HG02763 (cell line): ENCODE measurements around the gene RHCE.
"Not testable (repeated sequence)": the region's sequence is repeated elsewhere in the genome, so short reads cannot be mapped to it uniquely, and the experiment has no call there.

ENCODE experiments used
- ATAC-seq: cut with Tn5 transposase; IDR thresholded peaks from one replicate; pipeline ENCODE4 v1.9.1; 2021; ENCODE audit warnings: mild to moderate bottlenecking, moderate library complexity; ENCODE audit not compliant: unreplicated experiment

RHCE gene

GRCh38 chr1:25420715-25421114, at the start of gene RHCE:
RHCE (minus strand) TSS chr1:25420825; CDS start chr1:25420786, 39 bp downstream.
- not testable (repeated sequence) for ATAC-seq

GRCh38 chr1:25469177-25469576, 48.6 kb upstream of the RHCE start:
- no peak for ATAC-seq

- ATAC-seq = no peak
Observed at GRCh38 chr1:25468033-25468432, 47.4 kb upstream of the RHCE start.

GRCh38 chr1:25467616-25468015, 47.0 kb upstream of the RHCE start:
- no peak for ATAC-seq

- ATAC-seq = no peak
Observed at GRCh38 chr1:25467193-25467592, 46.6 kb upstream of the RHCE start.

- ATAC-seq = no peak
Observed at GRCh38 chr1:25462732-25463131, 42.1 kb upstream of the RHCE start.

GRCh38 chr1:25461849-25462248, 41.2 kb upstream of the RHCE start:
- no peak for ATAC-seq

GRCh38 chr1:25460816-25461215, 40.2 kb upstream of the RHCE start:
- not testable (repeated sequence) for ATAC-seq

GRCh38 chr1:25460020-25460419, 39.4 kb upstream of the RHCE start:
- no peak for ATAC-seq

GRCh38 chr1:25458541-25459298, 38.1 kb upstream of the RHCE start:
- no peak for ATAC-seq

GRCh38 chr1:25456502-25456901, 35.9 kb upstream of the RHCE start:
- no peak for ATAC-seq

GRCh38 chr1:25451908-25452307, 31.3 kb upstream of the RHCE start:
- no peak for ATAC-seq

- ATAC-seq = no peak
Observed at GRCh38 chr1:25450891-25451290, 30.3 kb upstream of the RHCE start.

GRCh38 chr1:25447547-25447946, 26.9 kb upstream of the RHCE start:
- ATAC-seq = no peak

- ATAC-seq = no peak
Observed at GRCh38 chr1:25445993-25446538, 25.4 kb upstream of the RHCE start.

- not testable (repeated sequence) for ATAC-seq
Observed at GRCh38 chr1:25444604-25445003, 24.0 kb upstream of the RHCE start.

GRCh38 chr1:25443030-25443699, 22.5 kb upstream of the RHCE start:
- no peak for ATAC-seq

GRCh38 chr1:25442178-25442577, 21.6 kb upstream of the RHCE start:
- ATAC-seq = no peak

- ATAC-seq = no peak
Observed at GRCh38 chr1:25439287-25439686, 18.7 kb upstream of the RHCE start.

- no peak for ATAC-seq
Observed at GRCh38 chr1:25437672-25438071, 17.0 kb upstream of the RHCE start.

- ATAC-seq = no peak
Observed at GRCh38 chr1:25435397-25436108, 14.9 kb upstream of the RHCE start.
